Measurements from ENCODE around the gene TTLL5.

- no peak for TF ChIP-seq CTCF (IDR thresholded peaks at IDR 0.05)
- no peak for TF ChIP-seq POLR2A (IDR thresholded peaks at IDR 0.05)
Measured at GRCh38 chr14:75969126-75969525, 308.1 kb downstream of the TTLL5 start.
